ENCODE data around the gene SOX14.

GRCh38 chr3:137761099-137761562 lies 3.0 kb upstream of the SOX14 start:
- no peak for TF ChIP-seq CTCF (IDR thresholded peaks at IDR 0.05)
- no peak for TF ChIP-seq POLR2A (IDR thresholded peaks at IDR 0.05)

All from esophagus squamous epithelium (tissue), 4 donors.